NCI-H128 (cell line): ENCODE data around the gene PEDS1.
"Not testable (repeated sequence)": the region's sequence is repeated elsewhere in the genome, so short reads cannot be mapped to it uniquely, and the experiment has no call there.

Experiments
- DNase-seq: peaks from one replicate; lab custom pipeline; 2025; ENCODE audit not compliant: unreplicated experiment; lab: John Stamatoyannopoulos, UW

PEDS1 gene

DNA sequence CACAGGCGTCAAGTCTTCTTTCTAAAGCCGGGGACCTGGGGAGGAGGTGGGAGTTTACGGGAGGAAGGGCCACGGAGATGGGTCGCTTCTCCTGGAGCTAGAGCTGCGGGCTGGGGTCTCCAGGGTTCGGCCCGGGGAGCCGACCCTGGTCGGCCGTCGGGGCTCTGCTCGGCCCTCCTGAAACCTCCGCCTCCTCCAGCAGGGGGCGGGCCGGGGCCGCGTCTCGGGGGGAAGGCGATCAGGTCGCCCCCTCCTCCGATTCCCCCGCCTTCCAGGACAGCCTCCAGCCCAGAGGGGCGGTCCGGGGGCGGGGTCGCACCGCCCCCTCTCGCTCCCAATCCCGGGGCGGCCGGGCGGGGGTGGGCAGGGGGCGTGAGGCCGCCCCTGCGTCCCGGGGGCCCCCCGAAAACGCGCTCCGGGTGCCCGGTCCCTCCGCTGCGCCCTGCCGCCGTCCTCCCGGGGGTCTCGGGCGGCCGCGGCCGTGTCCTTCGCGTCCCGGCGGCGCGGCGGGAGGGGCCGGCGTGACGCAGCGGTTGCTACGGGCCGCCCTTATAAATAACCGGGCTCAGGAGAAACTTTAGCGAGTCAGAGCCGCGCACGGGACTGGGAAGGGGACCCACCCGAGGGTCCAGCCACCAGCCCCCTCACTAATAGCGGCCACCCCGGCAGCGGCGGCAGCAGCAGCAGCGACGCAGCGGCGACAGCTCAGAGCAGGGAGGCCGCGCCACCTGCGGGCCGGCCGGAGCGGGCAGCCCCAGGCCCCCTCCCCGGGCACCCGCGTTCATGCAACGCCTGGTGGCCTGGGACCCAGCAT, 36.9 kb upstream of the PEDS1 start, which contains the start of gene CEBPB:
Gene CEBPB, plus strand, starts transcription at position 580 of the 814 bp plus-strand sequence. Its CDS starts 204 bp downstream, at position 784.
- DNase-seq = peak; percentile 25

DNA sequence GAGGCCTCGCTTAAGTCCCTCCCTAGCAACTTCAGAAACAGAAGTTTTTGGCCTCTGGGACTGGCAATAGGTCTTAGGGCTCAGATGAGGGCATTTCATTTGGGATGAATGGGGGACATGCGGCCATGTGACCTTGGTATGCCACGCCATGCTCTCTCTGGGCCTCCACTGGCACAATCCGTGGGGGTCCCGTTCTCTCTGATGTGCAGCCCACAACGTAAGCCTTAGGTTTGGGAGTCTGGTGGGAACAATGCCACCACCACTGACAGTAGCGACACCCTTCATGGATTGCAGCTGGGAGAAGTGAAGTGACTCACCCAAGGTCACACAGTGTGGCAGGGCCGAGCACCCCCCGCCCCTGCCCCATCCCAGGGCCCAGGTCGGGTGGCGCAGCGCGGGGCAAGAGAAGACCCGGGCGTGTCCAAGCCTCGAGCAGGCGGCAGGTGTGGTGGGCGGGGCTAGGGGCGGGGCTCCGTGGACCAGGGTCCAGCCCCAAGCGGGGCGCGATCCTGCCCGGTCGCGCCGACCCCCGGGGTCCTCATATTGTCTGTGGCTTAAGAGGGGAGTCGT, 36.2 kb upstream of the PEDS1 start:
- no peak for DNase-seq

DNA sequence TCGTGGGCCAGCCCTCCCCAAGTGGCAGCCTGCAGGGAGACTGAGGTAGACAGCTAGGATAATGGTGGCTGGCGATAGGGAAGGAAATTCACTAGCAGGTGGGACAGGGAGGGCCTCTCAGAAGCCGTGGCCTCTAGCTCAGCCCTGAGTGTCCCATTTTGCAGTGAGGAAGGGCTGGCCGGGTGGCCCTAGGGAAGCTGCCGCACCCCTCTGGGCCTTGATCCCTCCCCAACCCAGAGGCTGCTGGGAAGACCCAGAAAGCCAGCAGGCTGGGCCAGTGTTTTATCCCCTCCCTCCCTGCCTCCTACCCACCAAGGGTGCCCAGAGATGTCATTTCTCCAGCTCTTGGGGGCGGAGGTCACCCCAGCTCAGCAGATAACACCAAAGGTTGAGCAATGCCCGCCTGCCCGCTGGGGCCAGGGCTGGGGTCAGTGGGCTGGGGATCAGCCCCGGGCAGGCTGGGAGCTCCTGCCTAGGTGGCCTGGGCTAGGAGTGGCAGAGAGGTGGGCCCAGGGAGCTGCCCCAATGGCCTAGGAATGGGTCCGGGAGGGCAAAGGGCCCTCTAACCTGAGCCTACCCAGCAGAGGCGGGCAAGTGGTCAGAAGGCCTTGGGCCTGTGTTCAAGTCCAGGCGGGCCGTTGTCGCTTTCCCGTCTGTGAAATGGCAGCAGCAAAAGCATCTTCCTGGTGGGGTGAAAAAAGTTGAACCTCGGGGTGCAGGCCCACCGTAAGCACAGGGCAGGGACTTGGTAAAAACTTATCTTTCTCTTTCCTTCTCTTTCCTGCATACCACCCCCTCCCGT, 35.6 kb upstream of the PEDS1 start:
- DNase-seq = no peak

DNA sequence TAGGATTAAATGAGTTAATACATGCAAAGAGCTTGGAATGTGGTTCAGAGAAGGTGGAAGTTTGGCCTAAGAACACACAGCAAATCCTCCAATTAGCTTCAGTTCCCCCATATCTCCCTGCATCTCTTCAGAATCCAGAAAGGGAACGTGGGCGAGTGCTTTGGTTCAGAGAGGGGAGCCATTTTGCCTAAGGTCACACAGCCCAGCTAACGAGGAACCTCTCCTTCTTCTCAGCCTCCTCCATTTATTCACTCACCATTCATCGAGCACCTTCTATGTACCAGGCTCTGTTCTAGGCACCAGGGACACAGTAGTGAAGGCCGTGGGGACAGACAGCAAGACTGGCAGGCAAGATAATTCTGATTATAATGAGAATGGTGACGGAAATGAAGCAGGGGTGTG, 34.8 kb upstream of the PEDS1 start:
- DNase-seq = no peak

DNA sequence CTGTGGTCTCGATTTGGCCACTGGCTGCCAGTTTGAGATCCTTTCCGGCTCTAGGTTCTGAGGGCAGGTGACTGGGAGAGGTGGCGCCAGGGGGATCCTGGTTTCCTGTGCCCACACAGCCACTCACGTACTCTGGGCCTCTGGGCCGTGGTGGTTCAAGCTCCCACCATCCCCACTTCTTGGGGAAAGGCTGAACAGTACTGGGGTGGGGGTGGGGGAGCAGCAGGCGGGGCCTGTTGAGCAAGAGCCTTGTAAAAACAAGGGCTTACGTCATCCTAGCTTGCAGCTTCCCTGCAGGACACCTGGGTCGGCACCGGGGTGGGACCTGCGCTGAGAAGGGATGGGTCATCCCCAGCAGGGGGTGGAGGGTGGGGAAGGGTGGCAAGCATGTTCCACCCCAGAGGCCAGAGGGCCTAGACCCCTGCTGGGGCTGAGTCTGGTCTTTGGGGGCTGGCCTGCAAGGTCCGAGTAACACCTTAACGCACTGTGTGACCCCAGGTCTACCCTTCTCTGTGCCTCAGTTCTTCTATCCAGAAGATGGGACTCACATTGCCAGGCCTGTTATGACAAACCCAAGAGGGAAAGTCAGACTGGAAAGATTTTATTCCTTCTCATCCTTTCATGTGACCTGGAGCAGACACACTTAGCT, 34.0 kb upstream of the PEDS1 start:
- no peak for DNase-seq

DNA sequence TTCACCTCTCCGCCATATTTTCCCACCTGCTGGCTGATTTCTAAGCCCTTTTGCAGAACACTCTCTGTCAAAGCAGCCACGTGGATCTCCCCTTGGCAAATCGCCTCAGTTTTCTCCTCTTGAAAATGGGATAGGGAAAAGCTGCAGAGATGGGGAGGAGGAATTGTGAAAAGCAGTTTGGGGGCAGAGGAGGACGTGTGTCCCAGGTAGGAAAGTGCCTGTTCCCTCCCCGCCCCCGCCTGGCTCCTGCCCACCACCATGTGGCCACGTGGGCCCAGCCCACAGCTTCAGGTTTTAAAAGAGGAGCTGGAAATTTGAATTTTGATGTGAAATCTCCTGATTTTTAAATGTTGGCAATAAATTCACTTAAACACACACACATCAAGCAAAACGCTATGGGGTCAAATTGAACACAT, 33.5 kb upstream of the PEDS1 start:
- DNase-seq = no peak

GRCh38 chr20:50186151-50186885, 32.8 kb upstream of the PEDS1 start:
- DNase-seq = peak; percentile 79

GRCh38 chr20:50185426-50185825, 31.9 kb upstream of the PEDS1 start:
- DNase-seq = no peak

DNA sequence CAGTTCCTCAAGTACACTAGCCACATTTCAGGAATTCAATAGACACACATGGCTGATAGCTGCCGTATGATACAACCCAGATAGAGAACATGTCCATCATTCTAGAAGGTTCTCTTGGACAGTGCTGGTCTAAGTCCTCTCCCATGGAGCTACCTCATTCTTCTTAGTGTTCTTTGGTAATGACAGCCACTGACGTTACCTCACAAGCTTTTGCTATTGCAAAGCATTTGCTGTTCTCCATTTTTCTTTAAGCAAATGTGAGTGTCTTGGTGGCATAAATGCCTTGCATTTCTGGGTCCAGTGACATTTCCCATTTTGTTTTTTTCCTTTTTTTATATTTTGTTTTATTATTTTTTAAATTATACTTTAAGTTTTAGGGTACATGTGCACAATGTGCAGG, 28.8 kb upstream of the PEDS1 start:
- no peak for DNase-seq

DNA sequence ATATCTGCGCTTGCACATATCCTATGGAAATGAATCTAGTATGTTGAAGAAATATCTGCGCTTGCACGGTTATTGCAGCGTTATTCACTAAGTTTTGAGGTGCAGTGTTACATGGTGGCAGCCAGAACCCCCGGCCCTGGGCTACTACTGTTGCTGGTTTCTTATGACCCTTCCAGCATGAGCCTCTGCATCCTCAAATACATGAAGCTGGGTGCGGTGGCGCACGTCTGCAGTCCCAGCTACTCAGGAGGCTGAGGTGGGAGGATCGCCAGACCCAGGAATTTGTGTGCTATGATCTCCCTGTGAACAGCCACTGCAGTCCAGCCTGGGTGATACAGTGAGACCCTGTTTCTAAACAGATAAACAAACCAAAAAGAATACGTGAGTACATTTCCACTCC, 27.8 kb upstream of the PEDS1 start:
- DNase-seq = no peak

GRCh38 chr20:50178672-50179071, 25.1 kb upstream of the PEDS1 start:
- not testable (repeated sequence) for DNase-seq

- no peak for DNase-seq
Observed at GRCh38 chr20:50175938-50176933, 22.7 kb upstream of the PEDS1 start.

DNA sequence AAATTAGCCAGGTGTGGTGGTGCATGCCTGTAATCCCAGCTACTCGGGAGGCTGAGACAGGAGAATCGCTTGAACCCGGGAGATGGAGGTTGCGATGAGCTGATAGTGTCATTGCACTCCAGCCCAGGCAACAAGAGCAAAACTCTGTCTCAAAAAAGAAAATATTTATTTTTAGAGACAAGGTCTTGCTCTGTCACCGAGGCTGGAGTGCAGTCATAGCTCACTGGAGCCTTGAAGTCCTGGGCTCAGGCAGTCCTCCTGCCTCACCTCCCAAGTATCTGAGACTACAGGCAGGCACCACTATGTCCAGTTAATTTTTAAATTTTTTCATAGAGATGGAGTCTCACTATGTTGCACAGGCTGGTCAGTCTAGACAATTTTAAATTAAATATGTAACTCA, 20.9 kb upstream of the PEDS1 start:
- DNase-seq = no peak

GRCh38 chr20:50172347-50173013, 19.0 kb upstream of the PEDS1 start:
- no peak for DNase-seq

- no peak for DNase-seq
Observed at GRCh38 chr20:50170549-50171220, 17.2 kb upstream of the PEDS1 start.

DNA sequence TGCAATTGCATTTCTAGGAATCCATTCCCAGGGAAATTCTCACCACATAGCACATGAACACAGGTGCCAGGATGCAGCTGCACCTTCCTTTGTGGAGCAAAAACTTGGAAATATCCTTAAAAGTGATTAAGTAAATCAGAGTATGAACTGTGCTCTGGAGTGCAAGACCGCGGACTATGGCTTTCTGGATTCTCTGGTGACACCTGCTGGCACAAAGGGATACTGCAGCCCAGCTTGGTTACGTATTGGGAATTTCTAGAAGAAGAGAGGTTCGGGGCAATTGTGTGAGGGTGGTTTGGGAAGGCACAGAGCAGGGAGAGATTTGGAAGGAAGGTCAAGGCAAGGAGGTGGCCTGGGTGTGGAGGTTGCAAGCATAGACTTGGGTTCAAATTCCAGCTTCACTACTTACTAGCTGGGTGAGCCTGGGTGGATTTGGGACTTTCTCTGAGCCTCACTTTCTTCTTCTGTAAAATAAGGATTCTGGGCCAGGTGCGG, 15.9 kb upstream of the PEDS1 start:
- DNase-seq = peak; percentile 35

DNA sequence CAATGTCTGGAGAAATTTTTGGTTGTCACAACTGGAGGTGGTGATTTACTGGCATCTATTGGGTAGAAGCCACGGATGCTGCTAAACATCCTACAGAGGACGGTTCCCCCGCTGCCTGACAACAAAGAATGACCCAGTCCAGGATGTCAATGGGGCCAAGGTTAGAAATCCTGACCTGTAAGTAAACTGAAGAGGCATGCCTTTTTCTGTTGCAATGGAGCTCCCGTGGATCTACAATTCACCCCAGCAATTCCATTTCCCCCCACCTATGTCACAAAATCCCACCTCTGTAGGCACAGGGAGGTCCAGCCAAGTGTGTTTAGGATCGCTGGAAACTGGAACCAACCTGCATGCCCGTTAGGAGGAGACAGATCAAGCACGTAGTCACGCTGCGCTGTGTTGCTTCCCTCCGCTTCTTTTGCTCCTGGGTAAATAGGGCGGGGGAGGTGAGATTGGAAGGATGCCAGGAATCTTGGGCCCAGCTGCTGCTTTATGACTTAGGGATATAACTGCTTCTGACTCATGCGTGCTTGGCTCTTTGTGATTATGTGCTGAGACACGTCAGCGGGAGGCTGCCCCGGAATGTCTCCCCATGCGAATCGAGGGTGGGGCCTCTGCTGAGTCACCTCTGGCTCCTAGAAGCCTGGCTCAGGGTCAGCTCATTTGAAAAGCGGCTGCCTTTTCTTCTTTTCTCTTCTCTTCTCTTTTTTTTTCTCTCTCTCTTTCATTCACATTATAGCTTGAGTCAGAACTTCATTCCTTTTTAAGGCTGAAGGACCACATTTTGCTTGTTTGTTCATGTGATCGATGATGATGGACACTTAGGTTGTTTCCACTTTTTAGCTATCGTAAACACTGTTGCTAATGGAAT, 12.4 kb upstream of the PEDS1 start:
- peak; percentile 92 for DNase-seq
